Hepatocyte (in vitro differentiated cells): ENCODE data around the gene DUSP28. TPM values are rescaled to one million over a fixed set of nuclear protein-coding genes. Genes with fewer than 3 reads are reported as not detected.
A peak's percentile ranks its signal among the peaks of the same experiment; 100 is the strongest.

Source experiments
- DNase-seq: peaks from one replicate; pipeline ENCODE4 v3.0.0-alpha.2; 2016; ENCODE audit warnings: low spot score
- H2AFZ ChIP-seq: fragments of 200-600 bp; sonication (generic); 2 replicates; pipeline ENCODE4 v1.6.0; 2016; ENCODE audit warnings: antibody characterized with exemption, mild to moderate bottlenecking
- H3K27ac ChIP-seq: fragments of 200-600 bp; sonication (generic); 2 replicates; pipeline ENCODE4 v1.5.1; 2016; ENCODE audit warnings: mild to moderate bottlenecking
- H3K27me3 ChIP-seq: fragments of 200-600 bp; sonication (generic); 2 replicates; pipeline ENCODE4 v1.6.1; 2016
- H3K36me3 ChIP-seq: fragments of 200-600 bp; sonication (generic); replicated peaks from 2 replicates; pipeline ENCODE4 v1.5.1; 2016; ENCODE audit warnings: low read depth; ENCODE audit not compliant: insufficient read depth
- H3K4me1 ChIP-seq: fragments of 200-600 bp; sonication (generic); 2 replicates; pipeline ENCODE4 v1.5.1; 2016; ENCODE audit warnings: mild to moderate bottlenecking, moderate library complexity; ENCODE audit not compliant: insufficient read depth
- H3K4me2 ChIP-seq: fragments of 200-600 bp; sonication (generic); 2 replicates; pipeline ENCODE4 v1.6.0; 2016
- H3K4me3 ChIP-seq: fragments of 200-600 bp; sonication (generic); 2 replicates; pipeline ENCODE4 v1.5.1; 2016; ENCODE audit warnings: mild to moderate bottlenecking
- H3K79me2 ChIP-seq: fragments of 200-600 bp; sonication (generic); 2 replicates; pipeline ENCODE4 v1.6.0; 2017; ENCODE audit warnings: mild to moderate bottlenecking
- H3K9me2 ChIP-seq: fragments of 200-600 bp; sonication (generic); replicated peaks from 2 replicates; pipeline ENCODE4 v1.6.0; 2017; ENCODE audit warnings: mild to moderate bottlenecking; ENCODE audit not compliant: insufficient read depth
- H3K9me3 ChIP-seq: fragments of 200-600 bp; sonication (generic); 2 replicates; pipeline ENCODE4 v1.5.1; 2016; ENCODE audit warnings: low read depth, mild to moderate bottlenecking
- H4K20me1 ChIP-seq: fragments of 200-600 bp; sonication (generic); 2 replicates; pipeline ENCODE4 v1.6.0; 2016; ENCODE audit warnings: mild to moderate bottlenecking; ENCODE audit not compliant: insufficient read depth, poor library complexity, severe bottlenecking
- CTCF ChIP-seq: fragments of 200-600 bp; sonication (generic); IDR thresholded peaks from 2 replicates; pipeline ENCODE4 v1.5.1; 2016; ENCODE audit warnings: antibody characterized with exemption, mild to moderate bottlenecking; ENCODE audit not compliant: poor library complexity
- EZH2 ChIP-seq: fragments of 200-600 bp; sonication (generic); IDR thresholded peaks from 2 replicates; pipeline ENCODE4 v1.6.1; 2016; ENCODE audit warnings: antibody characterized with exemption, mild to moderate bottlenecking, borderline replicate concordance
- EZH2phosphoT487 ChIP-seq: fragments of 200-600 bp; sonication (generic); IDR thresholded peaks from one replicate; pipeline ENCODE4 v1.6.1; 2018; ENCODE audit warnings: antibody characterized with exemption, mild to moderate bottlenecking, low read depth, moderate library complexity; ENCODE audit not compliant: unreplicated experiment, severe bottlenecking
- WGBS: methylation state at CpG from one replicate; pipeline ENCODE4 v1.1.6; 2016; ENCODE audit warnings: low lambda C conversion rate; ENCODE audit errors: missing lambda C conversion rate; 5-methylcytosine and 5-hydroxymethylcytosine counted together
- polyA plus RNA-seq: library from polyadenylated mRNA; unstranded; fragments of >200 nt; fragmentation: Nextera tagmentation; extraction: Ambion mirVana; gene quantifications from 2 replicates; pipeline ENCODE4 v1.2.1, GENCODE V29; 2016
- total RNA-seq: library from RNA; depleted of rRNA; stranded (reverse); fragments of >200 nt; gene quantifications from 2 replicates; pipeline ENCODE4 v1.2.3, GENCODE V29; 2014

The DUSP28 gene
- total and polyA plus RNA-seq, 2 experiments from 2014 or later, result 4.6 to 6.8 TPM

GRCh38 chr2:240593703-240594451 is 33.7 kb downstream of the DUSP28 start:
- Histone ChIP-seq H3K9me3 (no peaks in the 10 kb centered on the region), H3K4me3 (no peak overlapping the region), H3K9me2 (no peaks in the 10 kb centered on the region), H4K20me1 (peaks cover 3% of the 10 kb centered on the region), H2AFZ (no peak overlapping the region), H3K4me2 (no peak overlapping the region), H3K27ac (no peak overlapping the region), H3K36me3 (no peaks in the 10 kb centered on the region), H3K4me1 (no peaks in the 10 kb centered on the region), H3K27me3 (no peaks in the 10 kb centered on the region), H3K79me2 (peaks cover 25% of the 10 kb centered on the region)
- 90% methylated on average over 19 of the region's 19 CpGs for WGBS
- TF ChIP-seq EZH2 (no peak), EZH2phosphoT487 (no peak), CTCF (no peak)
- DNase-seq, result no peak

- Histone ChIP-seq H3K4me3 (no peak overlapping the region), H3K79me2 (peaks cover 18% of the 10 kb centered on the region), H2AFZ (no peak overlapping the region), H3K4me2 (no peak overlapping the region), H3K9me2 (no peaks in the 10 kb centered on the region), H3K36me3 (no peaks in the 10 kb centered on the region), H4K20me1 (peaks cover 3% of the 10 kb centered on the region), H3K4me1 (no peaks in the 10 kb centered on the region), H3K27me3 (no peaks in the 10 kb centered on the region), H3K9me3 (no peaks in the 10 kb centered on the region), H3K27ac (no peak overlapping the region)
- WGBS, result 93% methylated on average over 34 of the region's 34 CpGs
- TF ChIP-seq CTCF (no peak), EZH2 (no peak), EZH2phosphoT487 (no peak)
- DNase-seq, result no peak
These were observed 34.6 kb downstream of the DUSP28 start for GRCh38 chr2:240594511-240595380.

- no peak overlapping the region for H2AFZ ChIP-seq
- H3K27me3 ChIP-seq, result no peaks in the 10 kb centered on the region
- no peak overlapping the region for H3K27ac ChIP-seq
- H3K4me1 ChIP-seq, result no peaks in the 10 kb centered on the region
- 84% methylated on average over 18 of the region's 18 CpGs for WGBS
- peaks cover 10% of the 10 kb centered on the region for H3K79me2 ChIP-seq
- no peaks in the 10 kb centered on the region for H3K9me3 ChIP-seq
- H3K4me3 ChIP-seq, result no peak overlapping the region
- TF ChIP-seq EZH2phosphoT487 (no peak), EZH2 (no peak), CTCF (peak; percentile 16)
- no peak overlapping the region for H3K4me2 ChIP-seq
- H4K20me1 ChIP-seq, result peaks cover 3% of the 10 kb centered on the region
- no peaks in the 10 kb centered on the region for H3K9me2 ChIP-seq
- no peaks in the 10 kb centered on the region for H3K36me3 ChIP-seq
- no peak for DNase-seq
These were observed 35.4 kb downstream of the DUSP28 start for GRCh38 chr2:240595381-240596079.
